GM23248 (cell line): Measurements from ENCODE around the gene ACSL6. TPM values are rescaled to one million over a fixed set of nuclear protein-coding genes. Genes with fewer than 3 reads are reported as not detected.

ENCODE experiments used
- DNase-seq: peaks from one replicate; pipeline ENCODE4 v3.0.0-alpha.2; 2015
- H2AFZ ChIP-seq: fragments of 200-600 bp; sonication (generic); 2 replicates; pipeline ENCODE4 v1.6.1; 2016; ENCODE audit warnings: antibody characterized with exemption
- H3F3A ChIP-seq: fragments of 200-600 bp; sonication (generic); 2 replicates; pipeline ENCODE4 v1.6.1; 2016; ENCODE audit warnings: mild to moderate bottlenecking, antibody characterized with exemption, mixed run types; ENCODE audit not compliant: insufficient read depth
- H3K27ac ChIP-seq: fragments of 200-600 bp; sonication (generic); 2 replicates; pipeline ENCODE4 v1.5.1; 2016; ENCODE audit warnings: mild to moderate bottlenecking
- H3K27me3 ChIP-seq: fragments of 200-600 bp; sonication (generic); replicated peaks from 2 replicates; pipeline ENCODE4 v1.6.1; 2016; ENCODE audit warnings: mild to moderate bottlenecking; ENCODE audit not compliant: insufficient read depth
- H3K36me3 ChIP-seq: fragments of 200-600 bp; sonication (generic); 2 replicates; pipeline ENCODE4 v1.6.1; 2016; ENCODE audit warnings: low read depth, mild to moderate bottlenecking
- H3K4me1 ChIP-seq: fragments of 200-600 bp; sonication (generic); 2 replicates; pipeline ENCODE4 v1.6.1; 2016; ENCODE audit warnings: mild to moderate bottlenecking; ENCODE audit not compliant: insufficient read depth
- H3K4me2 ChIP-seq: fragments of 200-600 bp; sonication (generic); one replicate; pipeline ENCODE4 v1.6.1; 2016; ENCODE audit warnings: mild to moderate bottlenecking; ENCODE audit not compliant: unreplicated experiment
- H3K4me3 ChIP-seq: fragments of 200-600 bp; sonication (generic); 2 replicates; pipeline ENCODE4 v1.5.1; 2016; ENCODE audit warnings: mild to moderate bottlenecking
- H3K79me2 ChIP-seq: fragments of 200-600 bp; sonication (generic); 2 replicates; pipeline ENCODE4 v1.6.1; 2016; ENCODE audit warnings: mild to moderate bottlenecking; ENCODE audit not compliant: insufficient read depth
- H3K9ac ChIP-seq: fragments of 200-600 bp; sonication (generic); 2 replicates; pipeline ENCODE4 v1.6.1; 2016; ENCODE audit warnings: mild to moderate bottlenecking
- H3K9me2 ChIP-seq: fragments of 200-600 bp; sonication (generic); 2 replicates; pipeline ENCODE4 v1.6.1; 2016; ENCODE audit warnings: mixed run types, mild to moderate bottlenecking, moderate library complexity; ENCODE audit not compliant: insufficient read depth
- H3K9me3 ChIP-seq: fragments of 200-600 bp; sonication (generic); one replicate; pipeline ENCODE4 v1.6.1; 2017; ENCODE audit warnings: low read depth
- H4K20me1 ChIP-seq: fragments of 200-600 bp; sonication (generic); 2 replicates; pipeline ENCODE4 v1.6.0; 2016; ENCODE audit not compliant: insufficient read depth
- EZH2 ChIP-seq: fragments of 200-600 bp; sonication (generic); IDR thresholded peaks from 2 replicates; pipeline ENCODE4 v1.6.1; 2018; ENCODE audit warnings: antibody characterized with exemption, mild to moderate bottlenecking; ENCODE audit not compliant: insufficient read depth, poor library complexity, severe bottlenecking
- EZH2phosphoT487 ChIP-seq: fragments of 200-600 bp; sonication (generic); IDR thresholded peaks from 2 replicates; pipeline ENCODE4 v1.6.1; 2018; ENCODE audit warnings: antibody characterized with exemption, moderate library complexity, mild to moderate bottlenecking, low read depth; ENCODE audit not compliant: insufficient read depth
- WGBS, 2 experiments: methylation state at CpG; one replicate each; pipeline ENCODE4 v1.1.6; 2015 to 2017; ENCODE audit warnings: low lambda C conversion rate in 2 of 2, low coverage in 1 of 2; ENCODE audit errors: missing lambda C conversion rate in 2 of 2; 5-methylcytosine and 5-hydroxymethylcytosine counted together
- in situ Hi-C: fragments of 300-500 bp; cut with MboI; formaldehyde crosslinking; loops from 2 replicates; pipeline ENCODE4 v1.15.0; 2020
- polyA plus RNA-seq: library from polyadenylated mRNA; unstranded; fragments of >200 nt; fragmentation: Nextera tagmentation; extraction: Ambion mirVana; gene quantifications from 2 replicates; pipeline ENCODE4 v1.2.1, GENCODE V29; 2016
- total RNA-seq: library from RNA; depleted of rRNA; stranded (reverse); fragments of >200 nt; shearing (Covaris generic); gene quantifications from 2 replicates; pipeline ENCODE4 v1.2.3, GENCODE V29; 2014

The ACSL6 gene
- total and polyA plus RNA-seq, 2 experiments from 2014 or later = 0.11 TPM; not detected in 1

DNA sequence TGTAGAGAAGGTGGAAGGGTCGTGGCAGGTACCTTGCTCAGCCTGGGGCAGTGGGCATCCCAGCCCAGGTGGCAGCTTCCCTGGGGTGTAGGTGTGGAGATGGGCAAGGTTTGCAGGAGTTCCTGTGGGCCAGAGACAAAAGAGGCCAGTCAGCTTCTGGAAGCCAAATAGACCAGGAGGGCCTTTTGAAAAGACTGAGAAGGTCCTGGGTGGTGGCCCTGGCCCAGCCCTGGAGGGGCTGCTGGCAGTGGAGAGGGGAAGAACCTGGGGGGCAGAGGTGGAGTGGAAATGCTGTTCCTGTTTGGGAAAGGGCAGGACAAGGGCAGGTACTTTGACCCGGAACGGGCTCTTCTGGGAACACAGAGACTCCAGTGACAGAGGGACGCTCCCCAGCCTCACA is 42.0 kb upstream of the ACSL6 start:
- Histone ChIP-seq H3K4me1 (no peaks in the 10 kb centered on the region), H3F3A (no peaks in the 10 kb centered on the region), H3K27me3 (no peaks in the 10 kb centered on the region), H3K9me3 (no peaks in the 10 kb centered on the region), H3K9ac (no peak overlapping the region), H4K20me1 (no peaks in the 10 kb centered on the region), H2AFZ (no peak overlapping the region), H3K9me2 (no peaks in the 10 kb centered on the region), H3K79me2 (no peaks in the 10 kb centered on the region), H3K4me3 (no peak overlapping the region), H3K36me3 (no peaks in the 10 kb centered on the region), H3K4me2 (no peak overlapping the region), H3K27ac (no peak overlapping the region)
- no peak for TF ChIP-seq EZH2
- no peak for TF ChIP-seq EZH2phosphoT487
- in situ Hi-C loops = no loop called here
- 65 to 69% methylated on average over 4 of the region's 4 CpGs for WGBS, 2 experiments
- DNase-seq = no peak

DNA sequence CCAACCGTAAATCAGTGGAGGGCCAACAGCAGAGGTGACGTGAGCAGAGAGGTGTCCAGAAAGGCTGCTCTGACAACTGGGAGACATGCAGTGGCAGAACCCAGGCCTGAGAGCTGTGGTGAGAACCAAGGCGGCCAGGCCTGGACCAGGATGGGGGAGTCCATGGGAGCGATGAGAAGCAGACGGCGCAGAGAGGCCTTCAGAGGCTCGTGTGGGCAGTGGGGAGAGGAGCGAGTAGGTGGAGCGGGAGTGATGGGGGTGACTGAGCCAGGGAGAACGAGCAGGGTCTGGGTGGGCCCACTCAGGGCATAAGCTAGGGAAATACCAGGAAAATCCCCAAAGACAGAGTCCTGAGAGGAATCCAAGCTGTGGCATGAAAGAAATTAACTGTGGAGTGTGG is 41.1 kb upstream of the ACSL6 start:
- DNase-seq = no peak
- H3K4me3 ChIP-seq = no peak overlapping the region
- 69 to 72% methylated on average over 10 of the region's 10 CpGs for WGBS, 2 experiments
- no peaks in the 10 kb centered on the region for H3F3A ChIP-seq
- no peak overlapping the region for H3K4me2 ChIP-seq
- no peaks in the 10 kb centered on the region for H3K9me3 ChIP-seq
- TF ChIP-seq EZH2phosphoT487 (no peak), EZH2 (no peak)
- H4K20me1 ChIP-seq = no peaks in the 10 kb centered on the region
- H3K27ac ChIP-seq = no peak overlapping the region
- H3K9me2 ChIP-seq = no peaks in the 10 kb centered on the region
- no peaks in the 10 kb centered on the region for H3K36me3 ChIP-seq
- no peaks in the 10 kb centered on the region for H3K79me2 ChIP-seq
- no peak overlapping the region for H3K9ac ChIP-seq
- no peak overlapping the region for H2AFZ ChIP-seq
- in situ Hi-C loops = no loop called here
- H3K4me1 ChIP-seq = no peaks in the 10 kb centered on the region
- H3K27me3 ChIP-seq = no peaks in the 10 kb centered on the region

DNA sequence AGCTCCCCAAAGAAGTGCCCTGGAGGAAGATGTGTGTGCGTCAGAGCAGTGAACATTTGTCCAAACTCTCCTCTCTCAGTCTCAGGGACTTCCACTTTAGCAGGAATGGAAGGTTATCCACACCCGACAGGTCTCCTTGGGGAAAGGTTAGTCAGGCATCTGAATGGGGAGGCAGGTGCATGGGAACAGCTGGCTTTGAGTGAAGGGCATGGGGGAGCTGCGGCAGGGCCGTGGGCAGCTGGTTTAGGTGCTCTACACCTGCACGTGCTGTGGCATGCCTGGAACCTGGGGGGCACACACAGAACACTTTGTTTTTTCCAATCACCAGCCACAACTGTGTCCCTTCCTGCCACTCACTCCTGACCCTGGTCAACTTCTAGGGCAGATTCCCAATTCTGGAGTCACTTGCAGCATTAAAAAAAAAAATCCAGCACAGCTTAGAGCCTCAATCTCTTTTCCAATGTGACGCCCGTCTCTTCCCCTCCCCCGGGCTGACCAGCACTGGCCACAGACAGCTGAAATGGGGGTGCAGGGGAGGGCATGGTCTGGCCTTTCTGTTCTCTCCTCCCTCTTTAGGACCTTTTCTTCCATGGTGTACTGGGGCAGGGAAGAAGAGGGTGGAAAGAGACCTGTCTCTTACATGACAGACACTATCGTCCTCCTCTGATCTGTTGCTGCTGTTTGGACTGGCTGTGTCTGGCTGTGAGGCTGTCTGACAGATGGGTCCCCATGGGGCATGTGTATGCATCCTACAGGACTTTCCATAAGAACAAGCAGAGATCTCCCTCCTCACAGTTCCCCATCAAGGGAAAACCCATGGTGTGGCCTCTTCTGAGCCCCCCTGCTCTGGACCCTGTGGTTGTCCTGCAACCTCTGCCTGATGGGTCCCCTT is 39.4 kb upstream of the ACSL6 start:
- Histone ChIP-seq H2AFZ (no peak overlapping the region), H3K4me1 (no peaks in the 10 kb centered on the region), H3K4me2 (no peak overlapping the region), H3K9ac (no peak overlapping the region), H3K27ac (no peak overlapping the region), H3K36me3 (no peaks in the 10 kb centered on the region), H4K20me1 (no peaks in the 10 kb centered on the region), H3K4me3 (no peak overlapping the region), H3K79me2 (no peaks in the 10 kb centered on the region), H3K9me3 (no peaks in the 10 kb centered on the region), H3K27me3 (no peaks in the 10 kb centered on the region), H3F3A (no peaks in the 10 kb centered on the region), H3K9me2 (no peaks in the 10 kb centered on the region)
- no peak for TF ChIP-seq EZH2
- no peak for TF ChIP-seq EZH2phosphoT487
- no peak for DNase-seq
- 64 to 65% methylated on average over 9 of the region's 9 CpGs for WGBS, 2 experiments
- in situ Hi-C loops = no loop called here

DNA sequence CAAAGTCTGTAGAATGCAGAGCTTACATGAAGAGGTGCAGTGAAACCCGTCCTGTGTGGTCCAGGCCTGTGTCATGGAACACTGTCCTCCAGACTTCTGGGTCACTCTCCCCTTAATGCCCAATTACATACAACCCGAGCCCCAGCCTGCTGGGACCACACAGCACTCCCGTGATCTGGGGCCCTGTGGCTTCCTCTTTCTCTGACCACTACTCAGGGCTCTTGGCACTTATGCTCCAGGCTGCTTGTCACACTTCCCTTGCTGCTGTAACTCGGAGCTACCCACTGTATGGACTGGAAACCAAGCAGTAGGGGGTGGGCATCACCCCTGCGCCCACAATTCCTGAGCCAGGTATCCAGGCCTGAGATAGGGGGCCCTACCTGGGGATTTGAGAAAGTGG is 38.7 kb upstream of the ACSL6 start:
- Histone ChIP-seq H2AFZ (no peak overlapping the region), H3F3A (no peaks in the 10 kb centered on the region), H3K4me3 (no peak overlapping the region), H3K27me3 (no peaks in the 10 kb centered on the region), H3K4me1 (no peaks in the 10 kb centered on the region), H3K9ac (no peak overlapping the region), H3K36me3 (no peaks in the 10 kb centered on the region), H3K27ac (no peak overlapping the region), H3K9me3 (no peaks in the 10 kb centered on the region), H3K79me2 (no peaks in the 10 kb centered on the region), H3K9me2 (no peaks in the 10 kb centered on the region), H4K20me1 (no peaks in the 10 kb centered on the region), H3K4me2 (no peak overlapping the region)
- in situ Hi-C loops = no loop called here
- no peak for DNase-seq
- no peak for TF ChIP-seq EZH2
- no peak for TF ChIP-seq EZH2phosphoT487
- 21 to 29% methylated on average over 5 of the region's 5 CpGs for WGBS, 2 experiments
